GM12878 (cell line): ENCODE measurements around the gene HS3ST3B1. TPM values are rescaled to one million over a fixed set of nuclear protein-coding genes. Genes with fewer than 3 reads are reported as not detected.

Experiments
- ATAC-seq: fragments of 200-7000 bp; cut with Tn5 transposase; 3 replicates; pipeline ENCODE4 v1.9.1; 2020; ENCODE audit warnings: mild to moderate bottlenecking, moderate library complexity
- BruUV-seq: library from RNA; stranded (reverse); fragments of 400-500 nt; replicated peaks from 2 replicates; lab custom pipeline; 2021; lab: Mats Ljungman, UMichigan
- CTCF ChIA-PET: fragments of 300-600 bp; sonication (Branson Sonifier 250); formaldehyde crosslinking; extraction: SDS; loops from one replicate; lab custom pipeline; 2021; ENCODE audit warnings: inconsistent platforms; lab: Yijun Ruan, JAX
- POLR2A ChIA-PET: fragments of 350-600 bp; formaldehyde crosslinking; extraction: SDS; loops from one replicate; lab custom pipeline; 2021; ENCODE audit warnings: inconsistent platforms; lab: Charles Lee
- RAD21 ChIA-PET: fragments of 300-600 bp; sonication (Branson Sonifier 250); formaldehyde crosslinking; loops from one replicate; lab custom pipeline; 2023; ENCODE audit warnings: antibody characterized with exemption; ENCODE audit not compliant: unreplicated experiment; lab: Charles Lee
- SMC1A ChIA-PET: fragments of 300-600 bp; sonication (Branson Sonifier 250); formaldehyde crosslinking; loops from one replicate; lab custom pipeline; 2023; ENCODE audit not compliant: unreplicated experiment, uncharacterized antibody; lab: Charles Lee
- DNase-seq: peaks from one replicate; pipeline ENCODE4 v3.0.0-alpha.2; 2011; ENCODE audit warnings: low read depth, low spot score
- FAIRE-seq: peaks from 3 replicates; lab custom pipeline; 2011; peaks lifted over from hg19 to GRCh38; lab: Jason Lieb, UNC
- H2AFZ ChIP-seq: 2 replicates; pipeline ENCODE4 v1.6.0; 2011; ENCODE audit warnings: low read depth, low read length, control low read depth; ENCODE audit not compliant: control insufficient read depth
- H3K27ac ChIP-seq: 2 replicates; pipeline ENCODE4 v1.5.1; 2011; ENCODE audit warnings: control low read depth; ENCODE audit not compliant: control insufficient read depth, insufficient read depth
- H3K27me3 ChIP-seq, 2 experiments: replicated peaks in 1 of 2; 2 replicates each; pipeline versions ENCODE4 v1.6.0 to v1.6.1; 2011; ENCODE audit warnings: low read length in 1 of 2; ENCODE audit not compliant: control insufficient read depth in 2 of 2, insufficient read depth in 2 of 2
- H3K36me3 ChIP-seq, 2 experiments: 2 replicates each; pipeline ENCODE4 v1.5.1; 2011; ENCODE audit warnings: low read length in 1 of 2; ENCODE audit not compliant: control insufficient read depth in 2 of 2, insufficient read depth in 2 of 2
- H3K4me1 ChIP-seq: 2 replicates; pipeline ENCODE4 v1.6.1; 2011; ENCODE audit warnings: mild to moderate bottlenecking, low read length, moderate library complexity, mixed read lengths; ENCODE audit not compliant: control insufficient read depth, insufficient read depth
- H3K4me2 ChIP-seq: 2 replicates; pipeline ENCODE4 v1.6.0; 2011; ENCODE audit warnings: control low read depth; ENCODE audit not compliant: control insufficient read depth, insufficient read depth
- H3K4me3 ChIP-seq: fragments of 200-600 bp; sonication (generic); 2 replicates; pipeline ENCODE4 v1.5.1; 2016
- H3K79me2 ChIP-seq: 2 replicates; pipeline ENCODE4 v1.6.0; 2011; ENCODE audit warnings: low read length; ENCODE audit not compliant: control insufficient read depth, insufficient read depth
- H3K9ac ChIP-seq: 2 replicates; pipeline ENCODE4 v1.8.0; 2011; ENCODE audit warnings: low read length, control low read depth, mixed read lengths; ENCODE audit not compliant: control insufficient read depth, insufficient read depth
- H3K9me3 ChIP-seq: replicated peaks from 3 replicates; pipeline ENCODE4 v1.5.1; 2011; ENCODE audit warnings: mild to moderate bottlenecking, low read length; ENCODE audit not compliant: control insufficient read depth, insufficient read depth
- H4K20me1 ChIP-seq: 2 replicates; pipeline ENCODE4 v1.6.0; 2011; ENCODE audit not compliant: control insufficient read depth, insufficient read depth
- EED ChIP-seq: sonication (generic); IDR thresholded peaks from 2 replicates; pipeline ENCODE4 v1.6.1; 2016; ENCODE audit warnings: antibody characterized with exemption, low read depth
- ESRRA ChIP-seq: IDR thresholded peaks from 2 replicates; pipeline ENCODE4 v1.6.1; 2012; ENCODE audit warnings: mild to moderate bottlenecking, low read length, improper control_type of control experiment
- JUND ChIP-seq: IDR thresholded peaks from 2 replicates; pipeline ENCODE4 v1.6.1; 2012; ENCODE audit warnings: low read depth, mild to moderate bottlenecking, low read length, improper control_type of control experiment, moderate library complexity
- NR2F1 ChIP-seq: fragments of 450-650 bp; conservative IDR thresholded peaks from 2 replicates; pipeline ENCODE4 v1.6.1; 2017; ENCODE audit warnings: mild to moderate bottlenecking
- PAX8 ChIP-seq: fragments of 450-650 bp; IDR thresholded peaks from 2 replicates; pipeline ENCODE4 v1.6.1; 2017; ENCODE audit warnings: mild to moderate bottlenecking, moderate library complexity
- RBBP5 ChIP-seq: fragments of 200-600 bp; sonication (generic); conservative IDR thresholded peaks from 2 replicates; pipeline ENCODE4 v1.6.1; 2016
- RUNX3 ChIP-seq: IDR thresholded peaks from 2 replicates; pipeline ENCODE4 v1.6.1; 2012; ENCODE audit warnings: low read length, inconsistent platforms
- STAT1 ChIP-seq: fragments of 450-650 bp; conservative IDR thresholded peaks from 2 replicates; pipeline ENCODE4 v1.6.1; 2014; ENCODE audit warnings: antibody characterized with exemption, mild to moderate bottlenecking
- WGBS: methylation state at CpG from one replicate; pipeline ENCODE4 v1.1.6; 2016; ENCODE audit warnings: low lambda C conversion rate; ENCODE audit not compliant: insufficient replicate concordance, insufficient coverage; ENCODE audit errors: missing lambda C conversion rate; 5-methylcytosine and 5-hydroxymethylcytosine counted together
- in situ Hi-C: fragments of 300-500 bp; cut with MboI; formaldehyde crosslinking; loops from 9 replicates; pipeline ENCODE4 v1.14.3; 2018; ENCODE audit warnings: mixed read lengths
- intact Hi-C: fragments of 100-400 bp; cut with micrococcal nuclease; formaldehyde crosslinking; loops from one replicate; pipeline ENCODE4 v1.14.2; 2022; ENCODE audit not compliant: unreplicated experiment
- polyA plus RNA-seq, 11 experiments: library from polyadenylated mRNA; depleted of rRNA in 4 of 11; unstranded in 6 of 11; stranded (reverse) in 5 of 11; fragments of >200 nt; fragmentation: Nextera tagmentation in 4 of 11; fragmentation: Illumina TruSeq in 1 of 11; extraction: Ambion mirVana in 4 of 11; extraction: Trizol in 1 of 11; gene quantifications; 1 replicate in 1 of 11; 2 replicates in 10 of 11; pipeline versions ENCODE4 v1.2.1 to v1.2.3, GENCODE V29; 2011 to 2016; ENCODE audit warnings: inconsistent platforms in 2 of 11, missing spikeins in 2 of 11, low read depth in 1 of 11
- total RNA-seq, 4 experiments: library from RNA; depleted of rRNA in 3 of 4; stranded (reverse); fragments of >200 nt in 3 of 4; fragmentation: Illumina TruSeq in 1 of 4; extraction: Trizol in 1 of 4; gene quantifications; 2 replicates each; pipeline versions ENCODE4 v1.2.1 to v1.2.3, GENCODE V29; 2013 to 2021
- TF ChIP-seq, protein P1 (sequence below): IDR thresholded peaks from 2 replicates; pipeline ENCODE4 v1.6.1; 2012; ENCODE audit warnings: low read depth, low read length, improper control_type of control experiment
- TF ChIP-seq, protein P2 (sequence below): fragments of 150-350 bp; IDR thresholded peaks from 2 replicates; pipeline ENCODE4 v1.6.1; 2016; ENCODE audit warnings: low read depth, low read length
- TF ChIP-seq, protein P3 (sequence below): IDR thresholded peaks from 2 replicates; pipeline ENCODE4 v1.6.1; 2012; ENCODE audit warnings: low read length, inconsistent platforms
- TF ChIP-seq, protein P4 (sequence below): fragments of 450-650 bp; IDR thresholded peaks from 2 replicates; pipeline ENCODE4 v1.6.1; 2017; ENCODE audit warnings: borderline replicate concordance

HS3ST3B1 gene
- total and polyA plus RNA-seq, 10 of the 15 experiments (the other 5 are each of a cell fraction or from before 2014, with no cell fraction given): 0.03 to 0.14 (median 0.06) TPM; not detected in 3

DNA sequence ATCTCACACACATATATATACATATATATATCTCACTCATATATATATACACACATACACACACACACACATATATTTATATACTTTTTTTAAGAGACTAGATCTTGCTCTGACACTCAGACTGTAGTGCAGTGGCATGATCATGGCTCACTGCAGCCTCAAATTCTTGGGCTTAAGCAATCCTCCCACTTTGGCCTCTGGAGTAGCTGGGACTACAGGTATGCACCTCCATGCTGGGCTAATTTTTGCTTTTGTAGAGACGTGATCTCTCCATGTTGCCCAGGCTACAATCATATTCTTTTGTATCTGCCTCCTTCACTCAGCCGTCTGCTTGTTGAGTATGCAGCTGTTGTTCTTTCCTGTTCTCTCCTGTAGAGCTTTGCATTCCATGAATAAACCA, 60.6 kb downstream of the HS3ST3B1 start:
- FAIRE-seq (no peak), ATAC-seq (no peak), DNase-seq (no peak)
- WGBS: 65% methylated on average over 2 of the region's 2 CpGs
- ChIA-PET SMC1A (no interaction called here), CTCF (no interaction called here), RAD21 (no interaction called here), POLR2A (no interaction called here)
- H3K79me2 ChIP-seq: no peaks in the 10 kb centered on the region
- TF ChIP-seq, protein P1, sequence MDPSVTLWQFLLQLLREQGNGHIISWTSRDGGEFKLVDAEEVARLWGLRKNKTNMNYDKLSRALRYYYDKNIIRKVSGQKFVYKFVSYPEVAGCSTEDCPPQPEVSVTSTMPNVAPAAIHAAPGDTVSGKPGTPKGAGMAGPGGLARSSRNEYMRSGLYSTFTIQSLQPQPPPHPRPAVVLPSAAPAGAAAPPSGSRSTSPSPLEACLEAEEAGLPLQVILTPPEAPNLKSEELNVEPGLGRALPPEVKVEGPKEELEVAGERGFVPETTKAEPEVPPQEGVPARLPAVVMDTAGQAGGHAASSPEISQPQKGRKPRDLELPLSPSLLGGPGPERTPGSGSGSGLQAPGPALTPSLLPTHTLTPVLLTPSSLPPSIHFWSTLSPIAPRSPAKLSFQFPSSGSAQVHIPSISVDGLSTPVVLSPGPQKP: no peak
- TF ChIP-seq ESRRA: no peak
- TF ChIP-seq, protein P2, sequence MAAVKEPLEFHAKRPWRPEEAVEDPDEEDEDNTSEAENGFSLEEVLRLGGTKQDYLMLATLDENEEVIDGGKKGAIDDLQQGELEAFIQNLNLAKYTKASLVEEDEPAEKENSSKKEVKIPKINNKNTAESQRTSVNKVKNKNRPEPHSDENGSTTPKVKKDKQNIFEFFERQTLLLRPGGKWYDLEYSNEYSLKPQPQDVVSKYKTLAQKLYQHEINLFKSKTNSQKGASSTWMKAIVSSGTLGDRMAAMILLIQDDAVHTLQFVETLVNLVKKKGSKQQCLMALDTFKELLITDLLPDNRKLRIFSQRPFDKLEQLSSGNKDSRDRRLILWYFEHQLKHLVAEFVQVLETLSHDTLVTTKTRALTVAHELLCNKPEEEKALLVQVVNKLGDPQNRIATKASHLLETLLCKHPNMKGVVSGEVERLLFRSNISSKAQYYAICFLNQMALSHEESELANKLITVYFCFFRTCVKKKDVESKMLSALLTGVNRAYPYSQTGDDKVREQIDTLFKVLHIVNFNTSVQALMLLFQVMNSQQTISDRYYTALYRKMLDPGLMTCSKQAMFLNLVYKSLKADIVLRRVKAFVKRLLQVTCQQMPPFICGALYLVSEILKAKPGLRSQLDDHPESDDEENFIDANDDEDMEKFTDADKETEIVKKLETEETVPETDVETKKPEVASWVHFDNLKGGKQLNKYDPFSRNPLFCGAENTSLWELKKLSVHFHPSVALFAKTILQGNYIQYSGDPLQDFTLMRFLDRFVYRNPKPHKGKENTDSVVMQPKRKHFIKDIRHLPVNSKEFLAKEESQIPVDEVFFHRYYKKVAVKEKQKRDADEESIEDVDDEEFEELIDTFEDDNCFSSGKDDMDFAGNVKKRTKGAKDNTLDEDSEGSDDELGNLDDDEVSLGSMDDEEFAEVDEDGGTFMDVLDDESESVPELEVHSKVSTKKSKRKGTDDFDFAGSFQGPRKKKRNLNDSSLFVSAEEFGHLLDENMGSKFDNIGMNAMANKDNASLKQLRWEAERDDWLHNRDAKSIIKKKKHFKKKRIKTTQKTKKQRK: no peak
- TF ChIP-seq PAX8: no peak
- no peak for TF ChIP-seq NR2F1
- no peak for TF ChIP-seq EED
- TF ChIP-seq RBBP5: no peak
- TF ChIP-seq, protein P3, sequence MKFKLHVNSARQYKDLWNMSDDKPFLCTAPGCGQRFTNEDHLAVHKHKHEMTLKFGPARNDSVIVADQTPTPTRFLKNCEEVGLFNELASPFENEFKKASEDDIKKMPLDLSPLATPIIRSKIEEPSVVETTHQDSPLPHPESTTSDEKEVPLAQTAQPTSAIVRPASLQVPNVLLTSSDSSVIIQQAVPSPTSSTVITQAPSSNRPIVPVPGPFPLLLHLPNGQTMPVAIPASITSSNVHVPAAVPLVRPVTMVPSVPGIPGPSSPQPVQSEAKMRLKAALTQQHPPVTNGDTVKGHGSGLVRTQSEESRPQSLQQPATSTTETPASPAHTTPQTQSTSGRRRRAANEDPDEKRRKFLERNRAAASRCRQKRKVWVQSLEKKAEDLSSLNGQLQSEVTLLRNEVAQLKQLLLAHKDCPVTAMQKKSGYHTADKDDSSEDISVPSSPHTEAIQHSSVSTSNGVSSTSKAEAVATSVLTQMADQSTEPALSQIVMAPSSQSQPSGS: no peak
- no peak for TF ChIP-seq JUND
- TF ChIP-seq, protein P4, sequence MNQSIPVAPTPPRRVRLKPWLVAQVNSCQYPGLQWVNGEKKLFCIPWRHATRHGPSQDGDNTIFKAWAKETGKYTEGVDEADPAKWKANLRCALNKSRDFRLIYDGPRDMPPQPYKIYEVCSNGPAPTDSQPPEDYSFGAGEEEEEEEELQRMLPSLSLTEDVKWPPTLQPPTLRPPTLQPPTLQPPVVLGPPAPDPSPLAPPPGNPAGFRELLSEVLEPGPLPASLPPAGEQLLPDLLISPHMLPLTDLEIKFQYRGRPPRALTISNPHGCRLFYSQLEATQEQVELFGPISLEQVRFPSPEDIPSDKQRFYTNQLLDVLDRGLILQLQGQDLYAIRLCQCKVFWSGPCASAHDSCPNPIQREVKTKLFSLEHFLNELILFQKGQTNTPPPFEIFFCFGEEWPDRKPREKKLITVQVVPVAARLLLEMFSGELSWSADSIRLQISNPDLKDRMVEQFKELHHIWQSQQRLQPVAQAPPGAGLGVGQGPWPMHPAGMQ: no peak
- no peak for TF ChIP-seq STAT1
- TF ChIP-seq RUNX3: no peak
- H3K36me3 ChIP-seq: no peaks in the 10 kb centered on the region
- H3K27me3 ChIP-seq: no peaks in the 10 kb centered on the region
- no peak overlapping the region for H3K4me2 ChIP-seq
- in situ Hi-C loops (no loop called here), intact Hi-C loops (no loop called here)
- no peaks in the 10 kb centered on the region for H3K9me3 ChIP-seq
- H2AFZ ChIP-seq: no peak overlapping the region
- H3K27ac ChIP-seq: no peak overlapping the region
- no peak overlapping the region for H3K9ac ChIP-seq
- peaks cover 9% of the 10 kb centered on the region for H3K4me1 ChIP-seq
- H3K4me3 ChIP-seq: no peak overlapping the region
- H4K20me1 ChIP-seq: no peaks in the 10 kb centered on the region
- BruUV-seq: no TSS peak
